PC-3 (cell line): Measurements from ENCODE around the gene TMTC1.

Experiments used
- CTCF ChIP-seq: fragments of 300-600 bp; sonication (generic); conservative IDR thresholded peaks from 2 replicates; pipeline ENCODE4 v1.5.1; 2017; ENCODE audit warnings: antibody characterized with exemption, low read depth, mild to moderate bottlenecking, low read length
- EZH2 ChIP-seq: fragments of 300-600 bp; sonication (generic); IDR thresholded peaks from one replicate; pipeline ENCODE4 v1.6.1; 2017; ENCODE audit warnings: antibody characterized with exemption, mild to moderate bottlenecking, low read length; ENCODE audit not compliant: unreplicated experiment
- EZH2phosphoT487 ChIP-seq: fragments of 300-600 bp; sonication (generic); IDR thresholded peaks from 2 replicates; pipeline ENCODE4 v1.6.1; 2018; ENCODE audit warnings: mild to moderate bottlenecking, antibody characterized with exemption, low read length, borderline replicate concordance

- TF ChIP-seq CTCF (no peak), EZH2phosphoT487 (no peak), EZH2 (no peak)
Observed at GRCh38 chr12:29742646-29743045, 41.1 kb downstream of the TMTC1 start.
